A549 (cell line): ENCODE results near the gene PAM16. TPM values are rescaled to one million over a fixed set of nuclear protein-coding genes. Genes with fewer than 3 reads are reported as not detected.

Experiments used
- ATAC-seq, 2 experiments: fragments of 200-7000 bp in 1 of 2; fragments of >200 bp in 1 of 2; cut with Nextera tagmentation in 1 of 2; cut with Tn5 transposase in 1 of 2; 3 replicates each; pipeline versions ENCODE4 v1.8.0 to v1.9.1; 2018 to 2020; ENCODE audit warnings: mild to moderate bottlenecking in 1 of 2, moderate library complexity in 1 of 2
- CTCF ChIA-PET: fragments of 300-600 bp; sonication (Branson Sonifier 250); formaldehyde crosslinking; extraction: SDS; loops from one replicate; lab custom pipeline; 2021; ENCODE audit warnings: antibody characterized with exemption, inconsistent platforms; lab: Yijun Ruan, JAX
- POLR2A ChIA-PET: fragments of 350-600 bp; formaldehyde crosslinking; extraction: SDS; loops from one replicate; lab custom pipeline; 2021; ENCODE audit warnings: antibody characterized with exemption, inconsistent platforms; lab: Yijun Ruan, JAX
- DNase-seq, 2 experiments: peaks; one replicate each; pipeline versions ENCODE4 v3.0.0 to v3.0.0-alpha.2; 2011 to 2016; ENCODE audit warnings: low read depth in 1 of 2, low spot score in 1 of 2
- FAIRE-seq: peaks from 2 replicates; lab custom pipeline; 2011; peaks lifted over from hg19 to GRCh38; lab: Jason Lieb, UNC
- H3K27ac ChIP-seq, 2 experiments: fragments of >200 bp; sonication (Bioruptor Twin); formaldehyde crosslinking; 3 replicates each; pipeline ENCODE4 v1.5.1; 2016 to 2017
- H3K4me1 ChIP-seq: fragments of >200 bp; sonication (Bioruptor Twin); formaldehyde crosslinking; 3 replicates; pipeline ENCODE4 v1.6.1; 2016
- H3K4me2 ChIP-seq: fragments of >200 bp; sonication (Bioruptor Twin); formaldehyde crosslinking; 3 replicates; pipeline ENCODE4 v1.6.1; 2016
- H3K4me3 ChIP-seq: fragments of >200 bp; sonication (Bioruptor Twin); formaldehyde crosslinking; 3 replicates; pipeline ENCODE4 v1.5.1; 2016
- H3K9me3 ChIP-seq: fragments of >200 bp; sonication (Bioruptor Twin); formaldehyde crosslinking; 3 replicates; pipeline ENCODE4 v1.6.1; 2016
- ATOH8 ChIP-seq: fragments of 250-450 bp; sonication (Bioruptor Pico); IDR thresholded peaks from 2 replicates; pipeline ENCODE4 v1.5.0; 2020; ENCODE audit warnings: low read depth, mild to moderate bottlenecking, moderate library complexity
- CBX2 ChIP-seq: fragments of 200-600 bp; sonication (generic); IDR thresholded peaks from 2 replicates; pipeline ENCODE4 v1.6.1; 2016; ENCODE audit warnings: low read depth, mild to moderate bottlenecking, borderline replicate concordance
- CTCF ChIP-seq: fragments of >200 bp; sonication (Bioruptor Twin); formaldehyde crosslinking; IDR thresholded peaks from 3 replicates; pipeline ENCODE4 v1.5.1; 2016
- EHF ChIP-seq: fragments of 250-450 bp; sonication (Bioruptor Pico); IDR thresholded peaks from 2 replicates; pipeline ENCODE4 v1.5.0; 2020; ENCODE audit warnings: mild to moderate bottlenecking
- FOSL2 ChIP-seq, 2 experiments: fragments of 450-650 bp in 1 of 2; fragments of >200 bp in 1 of 2; sonication (Bioruptor Twin) in 1 of 2; formaldehyde crosslinking; IDR thresholded peaks; 2 replicates each; pipeline versions ENCODE4 v1.5.0 to v1.6.1; 2016 to 2020; ENCODE audit warnings: mild to moderate bottlenecking in 1 of 2, moderate library complexity in 1 of 2
- FOXS1 ChIP-seq: fragments of 250-450 bp; sonication (Bioruptor Pico); IDR thresholded peaks from 2 replicates; pipeline ENCODE4 v1.5.0; 2020; ENCODE audit warnings: mild to moderate bottlenecking, moderate library complexity
- HDAC2 ChIP-seq: fragments of 200-600 bp; sonication (generic); IDR thresholded peaks from 2 replicates; pipeline ENCODE4 v1.6.1; 2016
- JUN ChIP-seq, 2 experiments: fragments of >200 bp; sonication (Bioruptor Twin); formaldehyde crosslinking; IDR thresholded peaks; 2 replicates in 1 of 2; 3 replicates in 1 of 2; pipeline ENCODE4 v1.6.1; 2016 to 2017
- KDM5A ChIP-seq: fragments of 200-600 bp; sonication (generic); IDR thresholded peaks from 2 replicates; pipeline ENCODE4 v1.6.1; 2016; ENCODE audit warnings: antibody characterized with exemption, mild to moderate bottlenecking
- MYC ChIP-seq: IDR thresholded peaks from 2 replicates; pipeline ENCODE4 v1.6.1; 2012; ENCODE audit warnings: mild to moderate bottlenecking, inconsistent platforms, low read length, improper control_type of control experiment, borderline replicate concordance
- NFE2L2 ChIP-seq: fragments of 150-350 bp; conservative IDR thresholded peaks from 2 replicates; pipeline ENCODE4 v1.6.1; 2014; ENCODE audit warnings: low read length
- NPAS2 ChIP-seq: fragments of 250-450 bp; sonication (Bioruptor Pico); IDR thresholded peaks from 2 replicates; pipeline ENCODE4 v1.8.0; 2022; ENCODE audit warnings: mild to moderate bottlenecking, moderate library complexity, borderline replicate concordance
- POLR2AphosphoS2 ChIP-seq: conservative IDR thresholded peaks from 2 replicates; pipeline ENCODE4 v1.6.1; 2012; ENCODE audit warnings: low read length, improper control_type of control experiment, inconsistent platforms
- RAD21 ChIP-seq, 2 experiments: fragments of >200 bp in 1 of 2; sonication (Bioruptor Twin) in 1 of 2; formaldehyde crosslinking in 1 of 2; IDR thresholded peaks in 1 of 2; conservative IDR thresholded peaks in 1 of 2; 2 replicates in 1 of 2; 3 replicates in 1 of 2; pipeline ENCODE4 v1.6.1; 2012 to 2018; ENCODE audit warnings: inconsistent platforms in 1 of 2
- REST ChIP-seq: fragments of 200-600 bp; sonication (generic); IDR thresholded peaks from 2 replicates; pipeline ENCODE4 v1.6.1; 2016; ENCODE audit warnings: antibody characterized with exemption, mild to moderate bottlenecking, moderate library complexity
- SREBF2 ChIP-seq: fragments of 450-650 bp; IDR thresholded peaks from 2 replicates; pipeline ENCODE4 v1.6.1; 2014; ENCODE audit warnings: mild to moderate bottlenecking, moderate library complexity
- USF2 ChIP-seq: fragments of 450-650 bp; IDR thresholded peaks from 2 replicates; pipeline ENCODE4 v1.6.1; 2014; ENCODE audit warnings: antibody characterized with exemption
- WGBS: methylation state at CpG from one replicate; pipeline ENCODE4 v1.1.6; 2017; ENCODE audit errors: missing lambda C conversion rate; 5-methylcytosine and 5-hydroxymethylcytosine counted together
- polyA plus RNA-seq, 4 experiments: library from polyadenylated mRNA; depleted of rRNA in 3 of 4; stranded (reverse); fragments of >200 nt; fragmentation: RNase III in 1 of 4; extraction: RNeasy Plus Mini Kit Qiagen cat#74134 plus additional on column Dnase treatment in 1 of 4; gene quantifications; 2 replicates in 3 of 4; 3 replicates in 1 of 4; pipeline ENCODE4 v1.2.3, GENCODE V29; 2011 to 2017

PAM16 gene
- polyA plus RNA-seq, 2 of the 4 experiments (the other 2 are of a cell fraction): 55.1 to 59.1 TPM

GRCh38 chr16:4328782-4329775 is 22.0 kb downstream of the PAM16 start:
- ChIA-PET POLR2A (no interaction called here), CTCF (interaction anchor here (0.9 to 22.8 kb wide), 19 partner anchors 12 to 346 kb away, joined by 3 to 423 read pairs (median 12); partner anchors contain the start of genes GLIS2, PAM16 and TFAP4)
- Histone ChIP-seq H3K4me2 (peak overlapping the region; percentile 67), H3K4me3 (no peak overlapping the region), H3K27ac (peak overlapping the region; percentile 60 to 87), H3K4me1 (peaks cover 52% of the 10 kb centered on the region), H3K9me3 (no peaks in the 10 kb centered on the region)
- FAIRE-seq (no peak), ATAC-seq (peak; percentile 7 to 10; a peak in 3 of 6 replicates), DNase-seq (no peak)
- no peak for TF ChIP-seq SREBF2
- TF ChIP-seq POLR2AphosphoS2: no peak
- no peak for TF ChIP-seq NFE2L2
- TF ChIP-seq RAD21 (conservative IDR thresholded peaks at IDR 0.05 in 1 of 2, IDR thresholded peaks at IDR 0.05 in 1 of 2): no peak
- TF ChIP-seq USF2: no peak
- no peak for TF ChIP-seq CTCF
- no peak for TF ChIP-seq REST
- 53% methylated on average over 15 of the region's 17 CpGs for WGBS

- ATAC-seq (peak in 1 of 2 experiments; percentile 32; a peak in 3 of 6 replicates), FAIRE-seq (no peak), DNase-seq (no peak)
- 61% methylated on average over 6 of the region's 30 CpGs for WGBS
- ChIA-PET CTCF (interaction anchor here (0.9 to 22.8 kb wide), 15 partner anchors 13 to 345 kb away, joined by 3 to 423 read pairs (median 8); partner anchors contain the start of genes GLIS2, PAM16 and TFAP4), POLR2A (interaction anchor here (0.7 kb wide), 1 partner anchor 12 kb away, joined by 3 read pairs; the partner anchor contains the start of gene GLIS2)
- TF ChIP-seq RAD21 (conservative IDR thresholded peaks at IDR 0.05 in 1 of 2, IDR thresholded peaks at IDR 0.05 in 1 of 2) (peak in 1 of 2 experiments; percentile 27; a peak in 1 of 5 replicates), JUN (IDR thresholded peaks at IDR 0.05) (no peak)
- Histone ChIP-seq H3K9me3 (no peaks in the 10 kb centered on the region), H3K4me1 (peaks cover 61% of the 10 kb centered on the region), H3K27ac (peak overlapping the region; percentile 60 to 87), H3K4me3 (no peak overlapping the region), H3K4me2 (peak overlapping the region; percentile 67)
These were observed 22.9 kb downstream of the PAM16 start for GRCh38 chr16:4328046-4328781.

GRCh38 chr16:4327386-4328045 is 23.6 kb downstream of the PAM16 start:
- ChIA-PET CTCF (interaction anchor here (0.9 to 22.8 kb wide), 15 partner anchors 13 to 345 kb away, joined by 3 to 423 read pairs (median 9); partner anchors contain the start of genes GLIS2 and TFAP4), POLR2A (interaction anchor here (0.7 kb wide), 1 partner anchor 11 kb away, joined by 3 read pairs; the partner anchor contains the start of gene GLIS2)
- 94% methylated on average over 18 of the region's 57 CpGs for WGBS
- Histone ChIP-seq H3K4me1 (peaks cover 68% of the 10 kb centered on the region), H3K4me3 (no peak overlapping the region), H3K9me3 (no peaks in the 10 kb centered on the region), H3K27ac (peak overlapping the region; percentile 60 to 87; a peak in 4 of 6 replicates), H3K4me2 (peak overlapping the region; percentile 67)
- ATAC-seq (no peak), FAIRE-seq (no peak), DNase-seq (no peak)
- TF ChIP-seq FOXS1 (CRISPR knock-in tag) (no peak), FOSL2 (IDR thresholded peaks at IDR 0.05) (no peak), FOSL2 (CRISPR knock-in tag; IDR thresholded peaks at IDR 0.05) (no peak), ATOH8 (no peak), CBX2 (no peak), RAD21 (conservative IDR thresholded peaks at IDR 0.05 in 1 of 2, IDR thresholded peaks at IDR 0.05 in 1 of 2) (no peak), MYC (no peak), KDM5A (no peak), EHF (CRISPR knock-in tag) (no peak), USF2 (no peak), HDAC2 (no peak), NPAS2 (CRISPR knock-in tag) (no peak)
